ENCODE results near the gene AHI1.

AHI1 gene

GRCh38 chr6:135497412-135498184, at the start of gene AHI1:
AHI1 (minus strand) TSS chr6:135497740; CDS start chr6:135492237, 5,503 bp downstream.
- H3K4me3 ChIP-seq (ENCODE audit: low read depth, low read length): peak within 1 kb of the TSS; percentile 73

DNA sequence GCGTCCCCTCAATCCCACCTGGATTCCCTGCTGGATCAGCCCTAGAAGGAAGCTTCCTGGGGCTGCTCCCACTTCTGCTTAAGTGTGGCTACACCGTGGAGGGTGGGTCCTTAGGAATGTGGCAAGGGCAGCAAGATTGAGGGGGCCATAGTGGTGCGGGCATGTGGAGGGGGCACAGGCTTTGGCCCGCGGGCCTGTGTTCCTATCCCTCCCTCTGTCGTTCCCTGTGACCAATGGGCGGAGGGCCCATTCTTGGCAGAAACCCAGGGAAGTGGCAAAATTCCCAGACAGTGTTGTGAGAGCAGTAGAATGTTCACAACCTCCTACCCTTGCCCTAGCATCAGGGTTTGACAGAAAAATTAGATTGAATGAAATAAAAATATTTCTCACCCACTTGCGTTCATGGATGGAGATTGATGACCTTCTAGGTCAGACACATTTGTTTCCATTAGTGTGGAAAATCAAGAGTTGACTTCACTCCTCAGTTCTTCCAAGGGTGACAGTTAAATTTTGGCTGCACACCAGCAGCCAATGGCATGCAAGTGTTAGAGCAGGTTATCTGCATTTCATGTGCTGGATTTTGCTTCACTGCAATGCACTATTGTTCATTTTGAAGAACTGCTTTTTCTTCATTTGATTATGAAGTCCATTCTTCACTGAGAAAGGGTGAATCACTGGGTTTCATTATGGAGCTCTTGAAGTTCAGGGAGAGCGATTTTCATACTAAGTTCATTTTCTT, 49.3 kb upstream of the AHI1 start:
- H3K4me3 ChIP-seq (ENCODE audit: low read depth, low read length): no peak overlapping the region

DNA sequence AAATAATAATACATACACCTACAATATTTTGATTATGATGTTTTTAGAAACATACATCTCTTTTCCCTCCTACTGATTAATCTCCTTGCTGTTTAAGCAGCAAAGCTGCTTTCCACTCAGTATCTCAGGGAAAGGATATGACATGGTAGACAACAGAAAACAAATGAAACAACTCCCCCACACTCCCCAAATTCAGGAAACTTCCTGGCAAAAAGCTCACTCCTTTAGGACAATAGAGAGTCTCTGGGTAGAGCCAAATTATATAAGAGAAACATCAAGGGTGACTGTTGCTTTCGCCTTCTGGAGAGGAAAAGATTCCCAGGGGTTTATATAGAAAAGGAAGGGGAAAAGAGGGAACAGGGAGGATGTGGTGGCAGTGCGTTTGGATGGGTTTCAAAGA, 48.7 kb upstream of the AHI1 start:
- no peak overlapping the region for H3K4me3 ChIP-seq (ENCODE audit: low read depth, low read length)

DNA sequence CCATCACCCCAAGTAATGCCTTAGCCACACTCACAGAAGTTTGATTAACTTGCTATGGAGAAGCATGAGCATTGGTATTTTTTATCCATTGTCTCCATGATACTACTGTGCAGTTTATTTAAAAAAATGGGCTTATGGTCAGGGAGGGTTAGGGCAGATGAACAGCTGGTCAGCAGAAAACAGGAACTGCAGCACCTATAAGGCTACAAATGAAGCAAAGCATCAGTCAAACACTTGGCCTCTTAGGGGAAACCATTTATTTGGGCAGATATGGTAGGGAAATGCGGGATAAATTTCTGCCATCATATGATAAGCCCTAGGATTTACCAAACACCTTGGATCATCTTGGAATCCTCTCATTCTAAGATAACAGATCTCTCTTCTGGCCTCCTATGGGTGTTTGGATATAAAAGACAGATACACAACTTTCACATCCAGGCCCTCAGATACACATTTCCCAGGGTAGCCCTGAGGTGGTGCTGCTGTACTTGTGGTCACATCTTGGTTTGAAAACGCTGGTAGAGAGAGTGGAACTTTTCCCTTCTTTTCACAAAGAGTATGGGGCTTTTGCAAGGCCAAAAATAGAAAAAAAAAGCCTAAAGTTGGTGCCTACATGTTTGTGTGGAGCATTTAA, 42.8 kb upstream of the AHI1 start:
- no peak overlapping the region for H3K4me3 ChIP-seq (ENCODE audit: low read depth, low read length)

- H3K4me3 ChIP-seq (ENCODE audit: low read depth, low read length): no peak overlapping the region
Observed at GRCh38 chr6:135537741-135538301, 40.3 kb upstream of the AHI1 start.

DNA sequence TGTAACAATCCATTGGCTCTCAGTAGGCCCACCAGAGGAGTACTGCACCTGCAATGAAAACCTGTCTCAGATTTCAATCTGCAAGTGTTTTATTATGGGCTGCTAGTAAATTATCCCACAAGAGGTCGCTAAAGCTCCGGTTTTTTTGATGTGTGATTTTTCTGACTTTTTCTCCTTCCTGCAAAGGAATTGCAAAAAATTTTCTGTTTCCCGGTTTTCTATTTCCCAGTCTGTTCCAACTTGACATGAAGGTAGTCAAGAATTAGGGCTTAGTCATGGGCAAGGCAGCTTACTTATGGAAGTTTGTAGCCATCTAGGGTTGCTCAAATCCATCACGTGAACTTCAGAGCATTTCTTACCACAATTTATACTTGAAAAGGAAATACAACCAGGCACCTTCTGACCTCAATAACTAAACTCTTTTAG, 38.5 kb upstream of the AHI1 start:
- no peak overlapping the region for H3K4me3 ChIP-seq (ENCODE audit: low read depth, low read length)

GRCh38 chr6:135534773-135535380, 37.3 kb upstream of the AHI1 start:
- no peak overlapping the region for H3K4me3 ChIP-seq (ENCODE audit: low read depth, low read length)

- H3K4me3 ChIP-seq (ENCODE audit: low read depth, low read length): no peak overlapping the region
Observed at GRCh38 chr6:135532559-135532958, 35.0 kb upstream of the AHI1 start.

DNA sequence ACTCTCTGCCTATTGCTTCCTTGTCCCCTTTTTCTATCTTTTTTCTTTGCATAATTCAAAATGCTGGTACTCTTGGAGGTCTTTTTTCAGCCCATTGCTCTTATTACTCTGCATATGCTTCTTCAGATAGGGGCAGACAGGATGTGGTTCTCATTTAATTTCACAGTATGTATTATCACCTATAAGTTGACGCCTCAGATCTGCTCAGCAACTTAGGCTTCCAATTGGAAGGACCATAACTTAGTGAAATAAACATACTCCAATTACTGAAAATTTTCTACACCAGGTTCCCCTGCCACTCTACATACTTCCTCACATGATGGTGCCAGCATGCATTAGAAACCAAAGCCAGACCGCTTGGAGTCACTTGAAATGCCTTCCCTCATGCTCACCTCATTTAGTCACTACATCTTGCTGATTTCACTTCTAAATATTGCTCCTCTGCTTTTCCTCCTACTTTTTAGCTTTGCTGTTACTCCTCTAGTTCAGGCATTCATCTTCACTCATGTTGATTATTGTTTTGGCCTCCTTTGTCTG, 34.5 kb upstream of the AHI1 start:
- H3K4me3 ChIP-seq (ENCODE audit: low read depth, low read length): no peak overlapping the region

DNA sequence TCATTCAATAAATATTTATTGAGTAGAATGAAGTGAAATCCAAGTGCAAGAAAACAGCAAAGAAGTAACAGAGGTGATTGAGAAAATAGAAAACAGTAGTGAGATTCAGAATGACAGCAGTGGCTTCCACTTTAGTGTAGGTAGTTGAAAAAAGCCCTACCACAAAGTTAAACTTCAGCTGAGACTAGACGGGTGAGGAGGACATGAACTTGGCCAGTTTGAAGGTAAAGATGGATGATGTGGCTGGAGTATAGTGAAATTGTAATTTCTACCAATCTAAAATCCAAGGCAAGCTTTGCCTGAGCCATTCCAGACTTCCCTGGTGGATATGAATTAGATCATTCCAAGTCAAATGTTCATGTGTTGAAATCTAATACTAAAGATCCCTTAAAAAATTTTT, 32.6 kb upstream of the AHI1 start:
- no peak overlapping the region for H3K4me3 ChIP-seq (ENCODE audit: low read depth, low read length)

DNA sequence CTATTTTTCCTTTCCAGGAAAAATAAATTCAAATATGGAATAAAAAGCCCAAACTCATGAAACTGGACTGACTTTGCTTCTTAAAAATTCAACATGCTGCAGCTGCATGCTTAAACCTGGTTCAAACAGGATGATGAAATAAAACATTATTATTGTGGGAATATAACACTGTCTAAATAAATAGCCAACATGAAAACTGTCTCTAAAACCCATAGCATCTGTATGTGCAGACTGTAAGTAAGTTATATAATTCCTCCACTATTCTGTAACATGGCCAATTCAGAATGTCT, 30.4 kb upstream of the AHI1 start:
- H3K4me3 ChIP-seq (ENCODE audit: low read depth, low read length): no peak overlapping the region

GRCh38 chr6:135527116-135527959, 29.8 kb upstream of the AHI1 start:
- no peak overlapping the region for H3K4me3 ChIP-seq (ENCODE audit: low read depth, low read length)

DNA sequence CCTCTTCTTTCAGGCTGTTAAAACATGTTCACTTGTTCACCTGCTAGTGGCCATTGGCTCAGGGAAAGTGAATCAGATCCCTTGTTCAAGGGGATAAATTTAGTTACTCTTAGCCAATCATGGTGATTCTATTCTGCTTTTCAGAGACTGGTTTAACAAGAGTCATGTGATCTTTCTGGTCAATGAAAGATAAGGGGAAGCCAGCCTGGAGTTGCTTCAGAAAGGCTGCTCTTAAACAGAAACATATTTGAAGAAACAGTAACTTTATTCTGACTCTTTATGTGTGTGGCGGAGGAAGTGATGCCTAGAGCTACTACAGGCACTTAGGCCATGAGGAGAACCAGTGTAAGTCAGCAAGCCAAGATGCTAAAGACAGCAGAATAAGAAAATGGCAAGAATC, 28.1 kb upstream of the AHI1 start:
- H3K4me3 ChIP-seq (ENCODE audit: low read depth, low read length): no peak overlapping the region

DNA sequence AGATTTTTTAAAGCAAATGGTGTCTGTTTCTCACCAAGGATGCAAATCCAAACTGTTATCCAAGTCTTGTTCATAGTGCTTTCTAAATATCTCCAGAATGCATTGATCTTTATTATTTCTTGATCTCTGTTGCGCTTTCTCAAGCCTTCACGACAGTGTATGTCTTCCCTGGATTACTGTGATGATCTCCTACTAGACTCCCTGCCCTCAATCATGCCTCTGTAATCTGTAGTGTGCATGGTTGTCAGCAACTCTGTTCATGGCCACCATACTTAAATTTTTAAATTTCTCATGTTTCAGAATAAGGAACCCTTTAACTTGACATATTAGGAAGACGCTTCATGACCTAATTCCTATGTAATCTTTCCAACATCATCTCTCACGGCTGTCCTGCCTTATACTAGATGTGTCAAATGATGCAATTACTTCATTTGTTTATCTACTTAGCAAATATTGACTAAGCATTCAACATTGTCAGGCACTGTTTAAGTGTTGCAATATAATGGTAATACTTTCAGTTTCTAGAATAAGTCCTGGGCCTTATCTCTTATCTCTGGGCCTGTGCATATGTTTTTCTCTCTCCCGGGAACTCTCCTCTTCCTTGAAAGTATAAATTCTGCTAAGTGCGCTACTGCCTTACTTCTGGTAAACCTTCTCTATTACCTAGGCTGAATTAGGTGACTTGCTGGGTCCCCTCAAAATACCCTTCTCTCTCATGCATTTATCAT, 25.6 kb upstream of the AHI1 start:
- H3K4me3 ChIP-seq (ENCODE audit: low read depth, low read length): no peak overlapping the region

DNA sequence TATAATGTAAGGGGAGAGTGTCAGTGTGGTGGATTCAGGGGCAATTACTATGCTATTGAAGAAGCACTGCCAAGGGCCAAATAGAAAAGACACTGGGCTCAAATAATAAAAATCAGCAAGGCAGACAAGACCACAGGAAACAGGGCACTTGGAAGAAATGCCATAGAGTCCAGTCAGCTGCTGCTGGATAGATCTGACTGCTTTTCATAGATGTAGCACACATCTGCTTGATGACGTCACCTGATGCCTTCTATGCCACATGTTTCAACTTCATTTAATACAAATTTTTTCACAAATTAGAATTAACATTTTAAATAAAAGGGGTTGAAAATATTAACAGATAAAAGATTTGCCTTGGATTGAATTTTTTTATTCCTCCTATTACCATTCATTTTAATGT, 23.9 kb upstream of the AHI1 start:
- H3K4me3 ChIP-seq (ENCODE audit: low read depth, low read length): no peak overlapping the region

GRCh38 chr6:135520781-135521180, 23.2 kb upstream of the AHI1 start:
- no peak overlapping the region for H3K4me3 ChIP-seq (ENCODE audit: low read depth, low read length)

DNA sequence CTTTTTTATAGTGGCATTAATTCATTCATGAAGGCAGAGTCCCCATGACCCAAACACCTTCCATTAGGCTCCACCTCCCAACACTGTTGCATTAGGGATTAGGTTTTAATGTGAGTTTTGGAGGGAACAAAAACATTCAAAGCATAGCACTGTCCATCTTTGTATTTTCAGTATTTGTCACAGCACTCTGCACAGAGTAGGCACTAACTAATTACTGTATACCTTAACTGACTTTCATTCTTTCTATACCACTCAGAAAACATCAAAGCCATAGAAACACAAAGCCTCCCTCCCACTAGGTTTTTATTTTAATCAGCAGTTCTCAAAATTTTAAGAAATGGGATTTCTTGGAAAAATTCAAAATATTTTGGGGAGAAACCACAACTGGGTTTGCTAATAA, 21.8 kb upstream of the AHI1 start:
- H3K4me3 ChIP-seq (ENCODE audit: low read depth, low read length): no peak overlapping the region

DNA sequence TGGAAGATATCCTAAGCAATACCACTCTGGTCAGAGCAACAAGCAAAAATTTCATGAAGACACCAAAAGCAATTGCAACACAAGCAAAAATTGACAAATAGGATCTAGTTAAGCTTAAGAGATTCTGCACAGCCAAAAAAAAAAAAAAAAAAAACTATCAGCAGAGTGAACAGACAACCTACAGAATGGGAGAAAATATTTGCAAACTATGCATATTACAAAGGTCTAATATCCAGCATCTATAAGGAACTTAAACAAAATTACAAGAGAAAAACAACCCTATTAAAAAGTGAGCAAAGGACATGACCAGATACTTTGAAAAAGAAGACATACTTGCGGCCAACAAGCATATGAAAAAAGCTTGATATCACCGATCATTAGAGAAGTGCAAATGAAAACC, 20.0 kb upstream of the AHI1 start:
- H3K4me3 ChIP-seq (ENCODE audit: low read depth, low read length): no peak overlapping the region

DNA sequence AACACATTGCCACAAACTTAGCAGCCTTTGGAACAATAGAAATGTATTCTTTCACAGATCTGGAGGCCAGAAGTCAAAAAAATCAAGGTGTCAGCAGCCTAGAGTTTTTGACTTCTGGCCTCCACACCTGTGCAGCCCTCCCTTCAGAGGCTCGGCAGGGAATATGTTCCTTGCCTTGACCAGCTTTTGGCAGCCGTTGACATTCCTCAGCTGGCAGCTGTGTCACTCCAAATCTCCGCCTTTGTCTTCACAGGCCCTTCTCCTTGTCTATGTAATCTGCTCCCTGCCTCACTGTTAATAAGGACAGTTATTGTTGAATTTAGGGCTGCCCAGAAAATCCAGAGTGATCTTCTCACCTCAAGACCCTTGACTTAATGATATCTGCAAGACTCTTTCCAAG, 17.2 kb upstream of the AHI1 start:
- no peak overlapping the region for H3K4me3 ChIP-seq (ENCODE audit: low read depth, low read length)

All from iPS-11a (cell line).